K562 (cell line): Measurements from ENCODE around the gene PLXNA2. TPM values are rescaled to one million over a fixed set of nuclear protein-coding genes. Genes with fewer than 3 reads are reported as not detected.

Experiments
- ETV6 ChIP-seq, 3 experiments: fragments of 150-350 bp in 1 of 3; sonication (generic) in 1 of 3; formaldehyde crosslinking in 1 of 3; IDR thresholded peaks; 2 replicates each; pipeline versions ENCODE4 v1.6.1 to v1.8.0; 2014 to 2022; ENCODE audit warnings: borderline replicate concordance in 2 of 3, low read depth in 2 of 3, antibody characterized with exemption in 1 of 3, low read length in 1 of 3, mild to moderate bottlenecking in 1 of 3, missing genetic modification reagents in 1 of 3
- TRIM24 ChIP-seq, 2 experiments: fragments of 450-650 bp; IDR thresholded peaks; 2 replicates each; pipeline ENCODE4 v1.6.1; 2016
- ZBED1 ChIP-seq: IDR thresholded peaks from 2 replicates; pipeline ENCODE4 v1.6.1; 2014
- ZBTB40 ChIP-seq, 2 experiments: fragments of 450-650 bp in 1 of 2; sonication (generic) in 1 of 2; formaldehyde crosslinking in 1 of 2; IDR thresholded peaks; 2 replicates each; pipeline versions ENCODE4 v1.7.1 to v1.9.0; 2016 to 2022; ENCODE audit warnings: inconsistent platforms in 1 of 2, mild to moderate bottlenecking in 1 of 2, missing genetic modification reagents in 1 of 2
- ZNF212 ChIP-seq: fragments of 450-650 bp; formaldehyde crosslinking; IDR thresholded peaks from 2 replicates; pipeline ENCODE4 v1.4.0; 2020; ENCODE audit warnings: mild to moderate bottlenecking
- polyA plus RNA-seq, 8 experiments: library from polyadenylated mRNA; depleted of rRNA in 4 of 8; stranded (reverse) in 5 of 8; unstranded in 3 of 8; fragments of >200 nt; fragmentation: Nextera tagmentation in 2 of 8; fragmentation: Illumina TruSeq in 1 of 8; extraction: Ambion mirVana in 2 of 8; extraction: Trizol in 1 of 8; gene quantifications; 2 replicates each; pipeline versions ENCODE4 v1.2.1 to v1.2.3, GENCODE V29; 2011 to 2014; ENCODE audit warnings: inconsistent platforms in 1 of 8, missing spikeins in 1 of 8
- total RNA-seq, 7 experiments: library from RNA; depleted of rRNA in 6 of 7; stranded (reverse); fragments of >200 nt in 6 of 7; fragmentation: Illumina TruSeq in 2 of 7; extraction: Trizol in 2 of 7; gene quantifications; 2 replicates each; pipeline versions ENCODE4 v1.2.1 to v1.2.3, GENCODE V29; 2011 to 2021; ENCODE audit warnings: low replicate concordance in 1 of 7

PLXNA2 gene
- total and polyA plus RNA-seq, 9 of the 15 experiments (the other 6 are each of a cell fraction or from before 2014, with no cell fraction given) = 0.01 to 1.3 (median 0.32) TPM

DNA sequence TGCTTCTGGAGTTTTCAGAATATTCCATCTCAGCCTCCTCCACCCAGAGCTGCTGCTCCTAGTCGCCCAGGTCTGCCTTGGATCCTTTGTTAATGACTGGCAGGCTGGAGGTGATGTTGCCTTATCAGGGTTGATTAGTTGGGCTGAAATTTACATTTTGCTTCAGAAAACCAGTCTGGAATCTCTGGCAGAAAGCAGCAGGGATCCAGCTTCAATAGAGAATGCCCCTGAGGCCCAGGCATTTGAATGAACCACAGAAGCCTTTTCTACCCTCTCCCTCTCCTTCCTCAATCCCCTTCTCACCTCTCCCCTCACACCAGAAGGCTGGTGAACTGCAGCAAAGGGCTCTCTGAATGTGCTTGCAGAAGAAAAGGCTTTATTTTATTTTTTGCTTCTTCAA, 83.2 kb downstream of the PLXNA2 start (continued):
- no peak for TF ChIP-seq ZBTB40 (IDR thresholded peaks at IDR 0.05)
- no peak for TF ChIP-seq ZBTB40 (CRISPR knock-in tag; IDR thresholded peaks at IDR 0.05)
- TF ChIP-seq ZBED1 = no peak
- TF ChIP-seq ETV6 (IDR thresholded peaks at IDR 0.05; ENCODE audit: borderline replicate concordance in 1 of 2, low read depth in 2 of 2, low read length in 1 of 2) = no peak
- no peak for TF ChIP-seq ETV6 (CRISPR knock-in tag; IDR thresholded peaks at IDR 0.05; ENCODE audit: borderline replicate concordance)
- no peak for TF ChIP-seq ZNF212 (CRISPR knock-in tag)
- no peak for TF ChIP-seq TRIM24 (IDR thresholded peaks at IDR 0.05)
